C4-2B (cell line): Measurements from ENCODE around the gene CNTNAP1.
A peak's percentile ranks its signal among the peaks of the same experiment; 100 is the strongest.

ENCODE experiments used
- CTCF ChIP-seq: fragments of 450-650 bp; conservative IDR thresholded peaks from 2 replicates; pipeline ENCODE4 v1.5.1; 2017; ENCODE audit warnings: mild to moderate bottlenecking
- ZFX ChIP-seq: fragments of 450-650 bp; IDR thresholded peaks from 2 replicates; pipeline ENCODE4 v1.6.1; 2017

- TF ChIP-seq CTCF (peak; percentile 87), ZFX (no peak)
Observed at GRCh38 chr17:42720996-42721583, 38.8 kb downstream of the CNTNAP1 start.
